Suprapubic skin (tissue), 4 donors: ENCODE measurements around the gene TPPP2. TPM values are rescaled to one million over a fixed set of nuclear protein-coding genes. Genes with fewer than 3 reads are reported as not detected.

Source experiments
- DNase-seq, 2 donors: peaks; one replicate each; pipeline ENCODE4 v3.0.0-alpha.2; 2019; ENCODE audit warnings: low spot score in 2 of 2
- H3K27ac ChIP-seq: fragments of 200-600 bp; sonication (generic); one replicate; pipeline ENCODE4 v1.5.1; 2019
- H3K27me3 ChIP-seq: fragments of 200-600 bp; sonication (generic); one replicate; pipeline ENCODE4 v1.5.1; 2019
- H3K36me3 ChIP-seq: fragments of 200-600 bp; sonication (generic); one replicate; pipeline ENCODE4 v1.5.1; 2019
- H3K4me1 ChIP-seq: fragments of 200-600 bp; sonication (generic); one replicate; pipeline ENCODE4 v1.5.1; 2019
- H3K4me3 ChIP-seq: fragments of 200-600 bp; sonication (generic); one replicate; pipeline ENCODE4 v1.5.1; 2019; ENCODE audit warnings: mild to moderate bottlenecking
- H3K9me3 ChIP-seq: fragments of 200-600 bp; sonication (generic); one replicate; pipeline ENCODE4 v1.5.1; 2019
- CTCF ChIP-seq, 2 donors: fragments of 200-600 bp in 1 of 2; fragments of 450-650 bp in 1 of 2; sonication (generic) in 1 of 2; IDR thresholded peaks; one replicate each; pipeline ENCODE4 v1.5.1; 2016 to 2019; ENCODE audit warnings: antibody characterized with exemption in 2 of 2, mild to moderate bottlenecking in 1 of 2, moderate library complexity in 1 of 2
- EP300 ChIP-seq: sonication (generic); formaldehyde crosslinking; IDR thresholded peaks from one replicate; pipeline ENCODE4 v1.6.1; 2017; ENCODE audit warnings: antibody characterized with exemption
- POLR2A ChIP-seq, 2 donors: fragments of 450-650 bp; IDR thresholded peaks; one replicate each; pipeline ENCODE4 v1.6.1; 2017; ENCODE audit warnings: antibody characterized with exemption in 2 of 2, mild to moderate bottlenecking in 2 of 2, moderate library complexity in 2 of 2
- POLR2AphosphoS5 ChIP-seq, 3 donors: sonication (generic); formaldehyde crosslinking; IDR thresholded peaks; one replicate each; pipeline ENCODE4 v1.6.1; 2017; ENCODE audit warnings: antibody characterized with exemption in 3 of 3
- WGBS: methylation state at CpG from one replicate; pipeline ENCODE4 v1.1.5; 2018; 5-methylcytosine and 5-hydroxymethylcytosine counted together
- total RNA-seq, 4 donors: library from RNA; depleted of rRNA; stranded (reverse); fragments of >200 nt; gene quantifications; one replicate each; pipeline ENCODE4 v1.1.0, GENCODE V29; 2016

Gene TPPP2
- total RNA-seq, 4 donors from 2014 or later: not detected

GRCh38 chr14:21058903-21059302 lies 28.9 kb downstream of the TPPP2 start:
- Histone ChIP-seq H3K4me3 (no peak overlapping the region), H3K9me3 (no peaks in the 10 kb centered on the region), H3K36me3 (no peaks in the 10 kb centered on the region), H3K27me3 (no peaks in the 10 kb centered on the region), H3K4me1 (peaks cover 3% of the 10 kb centered on the region), H3K27ac (no peak overlapping the region)
- 86% methylated on average over 4 of the region's 5 CpGs for WGBS
- DNase-seq: no peak
- no peak for TF ChIP-seq POLR2A (IDR thresholded peaks at IDR 0.05)
- no peak for TF ChIP-seq POLR2AphosphoS5 (IDR thresholded peaks at IDR 0.05)
- TF ChIP-seq CTCF (IDR thresholded peaks at IDR 0.05): no peak
- TF ChIP-seq EP300: no peak

GRCh38 chr14:21059842-21060613 lies 30.0 kb downstream of the TPPP2 start:
- H3K36me3 ChIP-seq: no peaks in the 10 kb centered on the region
- peaks cover 3% of the 10 kb centered on the region for H3K4me1 ChIP-seq
- no peak overlapping the region for H3K4me3 ChIP-seq
- H3K27ac ChIP-seq: no peak overlapping the region
- 66% methylated on average over 8 of the region's 8 CpGs for WGBS
- no peaks in the 10 kb centered on the region for H3K27me3 ChIP-seq
- TF ChIP-seq POLR2AphosphoS5 (IDR thresholded peaks at IDR 0.05): no peak
- TF ChIP-seq CTCF (IDR thresholded peaks at IDR 0.05): no peak
- TF ChIP-seq EP300: no peak
- TF ChIP-seq POLR2A (IDR thresholded peaks at IDR 0.05): no peak
- no peak for DNase-seq
- no peaks in the 10 kb centered on the region for H3K9me3 ChIP-seq

- DNase-seq: no peak
- Histone ChIP-seq H3K36me3 (no peaks in the 10 kb centered on the region), H3K9me3 (no peaks in the 10 kb centered on the region), H3K4me3 (no peak overlapping the region), H3K4me1 (peaks cover 3% of the 10 kb centered on the region), H3K27ac (no peak overlapping the region), H3K27me3 (no peaks in the 10 kb centered on the region)
- TF ChIP-seq CTCF (IDR thresholded peaks at IDR 0.05) (no peak), POLR2AphosphoS5 (IDR thresholded peaks at IDR 0.05) (no peak), POLR2A (IDR thresholded peaks at IDR 0.05) (no peak), EP300 (no peak)
- 79% methylated on average over 13 of the region's 13 CpGs for WGBS
These were observed 30.8 kb downstream of the TPPP2 start for GRCh38 chr14:21060614-21061346.

- 90% methylated on average over 3 of the region's 3 CpGs for WGBS
- Histone ChIP-seq H3K4me1 (peaks cover 3% of the 10 kb centered on the region), H3K9me3 (no peaks in the 10 kb centered on the region), H3K4me3 (no peak overlapping the region), H3K27ac (no peak overlapping the region), H3K27me3 (no peaks in the 10 kb centered on the region), H3K36me3 (no peaks in the 10 kb centered on the region)
- TF ChIP-seq CTCF (IDR thresholded peaks at IDR 0.05) (no peak), POLR2AphosphoS5 (IDR thresholded peaks at IDR 0.05) (no peak), EP300 (no peak), POLR2A (IDR thresholded peaks at IDR 0.05) (no peak)
- no peak for DNase-seq
These were observed 31.3 kb downstream of the TPPP2 start for GRCh38 chr14:21061347-21061668.

GRCh38 chr14:21063479-21063878 lies 33.5 kb downstream of the TPPP2 start:
- WGBS: 50% methylated on average over 3 of the region's 3 CpGs
- no peaks in the 10 kb centered on the region for H3K36me3 ChIP-seq

More at GRCh38 chr14:21063479-21063878, 33.5 kb downstream of the TPPP2 start:
- no peak for DNase-seq
- Histone ChIP-seq H3K4me1 (peaks cover 3% of the 10 kb centered on the region), H3K4me3 (no peak overlapping the region), H3K27me3 (no peaks in the 10 kb centered on the region), H3K9me3 (no peaks in the 10 kb centered on the region), H3K27ac (no peak overlapping the region)
- no peak for TF ChIP-seq EP300
- no peak for TF ChIP-seq POLR2A (IDR thresholded peaks at IDR 0.05)
- no peak for TF ChIP-seq POLR2AphosphoS5 (IDR thresholded peaks at IDR 0.05)
- no peak for TF ChIP-seq CTCF (IDR thresholded peaks at IDR 0.05)
